Lung (tissue), 12 donors: ENCODE data around the gene ZKSCAN1. TPM values are rescaled to one million over a fixed set of nuclear protein-coding genes. Genes with fewer than 3 reads are reported as not detected.

ENCODE experiments used
- ATAC-seq: fragments of 200-7000 bp; cut with Tn5 transposase; one replicate; pipeline ENCODE4 v1.9.1; 2020; ENCODE audit warnings: moderate number of reproducible peaks; ENCODE audit not compliant: insufficient read depth, low FRiP score
- DNase-seq, 3 donors: peaks; one replicate each; pipeline ENCODE4 v3.0.0-alpha.2; 2013 to 2017
- H3K27ac ChIP-seq, 2 donors: one replicate each; pipeline ENCODE4 v1.5.1; 2013; ENCODE audit warnings: mild to moderate bottlenecking in 2 of 2, moderate library complexity in 2 of 2, control low read depth in 1 of 2, inconsistent platforms in 1 of 2, low read depth in 1 of 2, low read length in 1 of 2
- H3K27me3 ChIP-seq, 3 donors: one replicate each; pipeline ENCODE4 v1.5.1; 2013; ENCODE audit warnings: low read length in 2 of 3; ENCODE audit not compliant: control insufficient read depth in 3 of 3, insufficient read depth in 3 of 3
- H3K36me3 ChIP-seq, 4 donors: one replicate each; pipeline ENCODE4 v1.5.1; 2013; ENCODE audit warnings: low read length in 4 of 4, mild to moderate bottlenecking in 1 of 4, moderate library complexity in 1 of 4; ENCODE audit not compliant: control insufficient read depth in 4 of 4, insufficient read depth in 4 of 4
- H3K4me1 ChIP-seq, 5 donors: one replicate each; pipeline ENCODE4 v1.5.1; 2013; ENCODE audit warnings: low read length in 5 of 5, mild to moderate bottlenecking in 2 of 5, moderate library complexity in 1 of 5; ENCODE audit not compliant: control insufficient read depth in 5 of 5, insufficient read depth in 5 of 5
- H3K4me3 ChIP-seq: one replicate; pipeline ENCODE4 v1.5.1; 2013; ENCODE audit warnings: mild to moderate bottlenecking, control low read depth, moderate library complexity
- H3K9ac ChIP-seq, 2 donors: one replicate each; pipeline ENCODE4 v1.5.1; 2013; ENCODE audit warnings: low read length in 2 of 2, control low read depth in 1 of 2; ENCODE audit not compliant: insufficient read depth in 1 of 2
- H3K9me3 ChIP-seq, 4 donors: one replicate each; pipeline ENCODE4 v1.5.1; 2013; ENCODE audit warnings: low read length in 3 of 4, mild to moderate bottlenecking in 1 of 4, moderate library complexity in 1 of 4; ENCODE audit not compliant: control insufficient read depth in 4 of 4, insufficient read depth in 3 of 4
- CTCF ChIP-seq: IDR thresholded peaks from 2 replicates; pipeline ENCODE4 v1.5.1; 2012; ENCODE audit warnings: mild to moderate bottlenecking; ENCODE audit errors: control extremely low read depth, extremely low read depth
- WGBS, 2 donors: extraction: QIAGEN DNeasy Blood & Tissue Kit; methylation state at CpG; one replicate each; pipeline ENCODE4 v1.1.7; 2013; 5-methylcytosine and 5-hydroxymethylcytosine counted together
- polyA plus RNA-seq, 2 donors: library from polyadenylated mRNA; stranded (reverse); fragments of 200-250 nt; gene quantifications; one replicate each; pipeline ENCODE4 v1.2.1, GENCODE V29; 2013
- total RNA-seq, 2 donors: library from RNA; depleted of rRNA in 1 of 2; stranded (reverse); fragments of >200 nt in 1 of 2; gene quantifications; one replicate each; pipeline ENCODE4 v1.2.1, GENCODE V29; 2014 to 2021
- donor health status: control.
- donor health status: control.
- donor health status: Bipolar disorder and iron deficiency.
- donor health status: healthy.
- donor health status: DM: yes; HTN: yes; CAD: no.

The ZKSCAN1 gene
- total and polyA plus RNA-seq, 4 donors = 8.2 to 54.0 (median 29.6) TPM

- H3K9me3 ChIP-seq = no peaks in the 10 kb centered on the region
- TF ChIP-seq CTCF = no peak
- DNase-seq (no peak), ATAC-seq (no peak)
- H3K4me1 ChIP-seq = peaks cover 0 to 28% (median 5%) of the 10 kb centered on the region in 5 donors
- no peaks in the 10 kb centered on the region for H3K27me3 ChIP-seq
- H3K9ac ChIP-seq = no peak overlapping the region
- peaks cover 15 to 31% (median 27%) of the 10 kb centered on the region in 4 donors for H3K36me3 ChIP-seq
- WGBS, 2 donors = 88 to 89% methylated on average over 7 of the region's 7 CpGs
- no peak overlapping the region for H3K27ac ChIP-seq
- no peak overlapping the region for H3K4me3 ChIP-seq
These were observed 22.9 kb downstream of the ZKSCAN1 start for GRCh38 chr7:100038326-100038725.

GRCh38 chr7:100040575-100040974, 25.2 kb downstream of the ZKSCAN1 start:
- DNase-seq = no peak
- Histone ChIP-seq H3K36me3 (peaks cover 2 to 10% (median 8%) of the 10 kb centered on the region in 4 donors), H3K4me3 (no peak overlapping the region), H3K9me3 (no peaks in the 10 kb centered on the region), H3K27ac (no peak overlapping the region), H3K4me1 (peaks cover 0 to 28% (median 5%) of the 10 kb centered on the region in 5 donors), H3K9ac (no peak overlapping the region), H3K27me3 (no peaks in the 10 kb centered on the region)
- no peak for TF ChIP-seq CTCF
- WGBS, 2 donors = 33 to 72% methylated on average over 7 of the region's 7 CpGs
- ATAC-seq = no peak

DNA sequence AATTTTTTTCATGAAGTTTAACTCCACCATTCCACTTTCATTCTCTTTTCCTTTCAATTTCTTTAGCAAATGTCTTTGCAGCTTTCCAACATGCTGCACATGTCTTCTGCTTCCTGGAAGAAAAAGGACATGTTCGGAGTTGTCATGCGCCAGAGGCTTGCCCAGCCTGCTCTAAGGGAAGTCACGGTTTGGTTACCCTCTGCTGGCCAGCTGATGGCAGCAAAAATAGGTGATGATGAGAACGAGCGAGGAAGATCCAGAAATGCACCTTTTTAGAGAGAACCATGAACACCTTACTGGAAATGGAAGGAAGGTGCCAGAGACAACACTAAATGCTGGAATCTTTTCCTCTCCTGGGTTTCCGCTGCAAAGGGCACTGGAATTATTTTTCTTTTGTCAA, 29.3 kb downstream of the ZKSCAN1 start:
- peaks cover 0 to 2% (median 0%) of the 10 kb centered on the region in 5 donors for H3K4me1 ChIP-seq

More for the DNA sequence above, 29.3 kb downstream of the ZKSCAN1 start:
- Histone ChIP-seq H3K4me3 (no peak overlapping the region), H3K9ac (no peak overlapping the region), H3K27me3 (no peaks in the 10 kb centered on the region), H3K9me3 (peaks cover 0 to 3% (median 0%) of the 10 kb centered on the region in 4 donors), H3K36me3 (peaks cover 0 to 1% (median 0%) of the 10 kb centered on the region in 4 donors), H3K27ac (no peak overlapping the region)
- 37 to 58% methylated on average over 6 of the region's 6 CpGs for WGBS, 2 donors
- TF ChIP-seq CTCF = no peak
- DNase-seq (no peak), ATAC-seq (no peak)
